ENCODE results near the gene BARHL2. TPM values are rescaled to one million over a fixed set of nuclear protein-coding genes. Genes with fewer than 3 reads are reported as not detected.
A peak's percentile ranks its signal among the peaks of the same experiment; 100 is the strongest.

The BARHL2 gene
- not detected in 2 replicates for total RNA-seq (2021)
- not detected for Bru-seq, nascent RNA
- BruChase-seq, experiment 1, labeled RNA remaining after a 2-hour chase, result not detected
- percentile 10 among the genes with signal in this experiment for BruChase-seq, experiment 2, labeled RNA remaining after a 6-hour chase
- long read RNA-seq, result 0 reads

DNA sequence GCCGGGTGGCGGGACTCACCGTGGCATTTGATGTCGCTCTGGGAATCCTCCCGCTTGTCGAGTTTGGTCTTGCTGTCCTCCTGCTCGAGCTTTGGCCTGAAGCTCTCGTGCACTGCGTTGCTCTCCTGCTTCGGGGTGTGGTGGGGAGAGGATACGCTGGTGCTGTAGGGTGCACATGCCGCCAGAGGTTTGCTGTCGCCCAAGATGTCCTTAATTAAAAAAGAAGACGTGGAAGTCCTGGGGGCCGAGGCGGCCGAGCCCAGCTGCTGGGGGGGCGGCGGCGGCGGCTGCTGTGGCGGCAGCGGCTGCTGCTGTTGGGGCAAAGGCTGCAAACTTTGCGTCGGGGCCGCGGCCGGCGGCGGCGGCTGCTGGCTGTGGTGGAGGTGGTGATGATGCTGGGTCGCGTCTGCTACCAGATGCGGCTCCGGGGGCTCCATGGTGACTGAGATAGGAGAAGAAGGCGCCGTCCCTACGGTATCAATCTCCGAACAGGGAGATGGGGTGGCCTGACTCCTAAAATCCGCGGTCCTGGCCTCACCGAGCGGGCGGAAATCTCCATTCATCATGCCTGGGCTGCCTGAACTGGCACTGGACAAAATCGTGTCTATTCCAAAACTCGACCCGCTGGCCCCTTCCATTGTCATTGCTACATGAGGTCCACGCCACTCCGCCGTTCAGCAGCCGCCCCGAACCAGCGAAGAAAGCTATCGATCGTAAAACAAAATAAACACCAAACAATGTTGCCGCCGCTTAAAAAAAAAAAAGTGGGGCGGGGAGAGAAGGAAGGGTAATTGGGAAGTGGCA is at the start of gene BARHL2:
TSS of gene BARHL2 (minus strand) at position 751 of the 804 bp plus-strand sequence. CDS start at position 644, 107 bp downstream.
- Histone ChIP-seq H2AFZ (no peak within 1 kb of the TSS), H3K79me2 (ENCODE audit: low read depth) (no peaks in the 10 kb centered on the region), H4K20me1 (ENCODE audit: insufficient read depth) (no peaks in the 10 kb centered on the region), H3K9me2 (ENCODE audit: insufficient read depth) (no peaks in the 10 kb centered on the region), H3K27ac (no peak within 1 kb of the TSS), H3K27me3 (ENCODE audit: insufficient read depth, low read depth) (peaks cover 11% of the 10 kb centered on the region; the same call in 1 of the 2 replicates), H3F3A (ENCODE audit: insufficient read depth, low read depth) (no peaks in the 10 kb centered on the region), H3K4me1 (replicated peaks; ENCODE audit: insufficient read depth) (no peaks in the 10 kb centered on the region), H3K9me3 (ENCODE audit: insufficient read depth, low read depth) (no peaks in the 10 kb centered on the region), H3K36me3 (ENCODE audit: low read depth) (no peaks in the 10 kb centered on the region), H3K4me2 (no peak within 1 kb of the TSS), H3K4me3 (no peak within 1 kb of the TSS)
- ChIA-PET CTCF (no interaction called here), POLR2A (ENCODE audit: unreplicated experiment) (no interaction called here)
- intact Hi-C loops (cut with micrococcal nuclease; ENCODE audit: unreplicated experiment), result no loop called here
- BruUV-seq (replicated peaks), result no TSS peak
- no peak for DNase-seq
- no peak for TF ChIP-seq EZH2 (IDR thresholded peaks at IDR 0.05; ENCODE audit: low read depth)
- TF ChIP-seq CTCF (conservative IDR thresholded peaks at IDR 0.05), result no peak

- Histone ChIP-seq H4K20me1 (ENCODE audit: insufficient read depth) (no peaks in the 10 kb centered on the region), H3K79me2 (ENCODE audit: low read depth) (no peaks in the 10 kb centered on the region), H3K36me3 (ENCODE audit: low read depth) (no peaks in the 10 kb centered on the region), H2AFZ (no peak overlapping the region), H3K9me2 (ENCODE audit: insufficient read depth) (no peaks in the 10 kb centered on the region), H3K4me3 (no peak overlapping the region), H3K27ac (no peak overlapping the region), H3K4me2 (no peak overlapping the region), H3K27me3 (ENCODE audit: insufficient read depth, low read depth) (no peaks in the 10 kb centered on the region), H3K4me1 (replicated peaks; ENCODE audit: insufficient read depth) (no peaks in the 10 kb centered on the region), H3K9me3 (ENCODE audit: insufficient read depth, low read depth) (no peaks in the 10 kb centered on the region), H3F3A (ENCODE audit: insufficient read depth, low read depth) (no peaks in the 10 kb centered on the region)
- TF ChIP-seq EZH2 (IDR thresholded peaks at IDR 0.05; ENCODE audit: low read depth) (no peak), CTCF (conservative IDR thresholded peaks at IDR 0.05) (no peak)
- intact Hi-C loops (cut with micrococcal nuclease; ENCODE audit: unreplicated experiment), result no loop called here
- no peak for DNase-seq
- ChIA-PET CTCF (no interaction called here), POLR2A (ENCODE audit: unreplicated experiment) (no interaction called here)
- BruUV-seq (replicated peaks), result no TSS peak
Measured at GRCh38 chr1:90763930-90764329, 46.8 kb upstream of the BARHL2 start.

GRCh38 chr1:90763506-90763905 is 46.4 kb upstream of the BARHL2 start:
- DNase-seq, result no peak
- POLR2A ChIA-PET (ENCODE audit: unreplicated experiment), result no interaction called here
- no peaks in the 10 kb centered on the region for H3F3A ChIP-seq (ENCODE audit: insufficient read depth, low read depth)
- no peaks in the 10 kb centered on the region for H3K9me2 ChIP-seq (ENCODE audit: insufficient read depth)
- H3K4me2 ChIP-seq, result no peak overlapping the region
- no peak overlapping the region for H2AFZ ChIP-seq
- no peaks in the 10 kb centered on the region for H3K4me1 ChIP-seq (replicated peaks; ENCODE audit: insufficient read depth)
- H3K79me2 ChIP-seq (ENCODE audit: low read depth), result no peaks in the 10 kb centered on the region
- no peak overlapping the region for H3K27ac ChIP-seq
- H3K36me3 ChIP-seq (ENCODE audit: low read depth), result no peaks in the 10 kb centered on the region
- H3K27me3 ChIP-seq (ENCODE audit: insufficient read depth, low read depth), result no peaks in the 10 kb centered on the region
- TF ChIP-seq EZH2 (IDR thresholded peaks at IDR 0.05; ENCODE audit: low read depth) (no peak), CTCF (conservative IDR thresholded peaks at IDR 0.05) (no peak)
- intact Hi-C loops (cut with micrococcal nuclease; ENCODE audit: unreplicated experiment), result no loop called here
- H3K9me3 ChIP-seq (ENCODE audit: insufficient read depth, low read depth), result no peaks in the 10 kb centered on the region
- no peak overlapping the region for H3K4me3 ChIP-seq
- BruUV-seq (replicated peaks), result no TSS peak
- no peaks in the 10 kb centered on the region for H4K20me1 ChIP-seq (ENCODE audit: insufficient read depth)
- CTCF ChIA-PET, result no interaction called here

Data from PC-9 (cell line).